IPS DF 6.9 (cell line): ENCODE data around the gene ZDHHC11.
"Not testable (repeated sequence)": the region's sequence is repeated elsewhere in the genome, so short reads cannot be mapped to it uniquely, and the experiment has no call there.

Experiments
- DNase-seq: peaks from one replicate; pipeline ENCODE4 v3.0.0-alpha.2; 2013; ENCODE audit warnings: low read depth, low spot score
- H3K27ac ChIP-seq: one replicate; pipeline ENCODE4 v1.5.1; 2013; ENCODE audit warnings: low read length, control low read depth
- H3K27me3 ChIP-seq: 2 replicates; pipeline ENCODE4 v1.6.1; 2013; ENCODE audit warnings: mild to moderate bottlenecking, low read length; ENCODE audit not compliant: control insufficient read depth, insufficient read depth
- H3K36me3 ChIP-seq: 2 replicates; pipeline ENCODE4 v1.6.1; 2013; ENCODE audit warnings: low read length; ENCODE audit not compliant: control insufficient read depth, insufficient read depth
- H3K4me1 ChIP-seq: 2 replicates; pipeline ENCODE4 v1.6.1; 2013; ENCODE audit warnings: low read length; ENCODE audit not compliant: control insufficient read depth, insufficient read depth
- H3K4me3 ChIP-seq: 2 replicates; pipeline ENCODE4 v1.5.1; 2013; ENCODE audit warnings: mild to moderate bottlenecking, low read length
- H3K9me3 ChIP-seq: 2 replicates; pipeline ENCODE4 v1.6.1; 2013; ENCODE audit warnings: low read length, inconsistent platforms; ENCODE audit not compliant: control insufficient read depth, insufficient read depth
- WGBS: extraction: QIAGEN DNeasy Blood & Tissue Kit; methylation state at CpG from one replicate; pipeline ENCODE4 v1.1.7; 2013; ENCODE audit warnings: mixed read lengths, missing lambda C conversion rate; ENCODE audit not compliant: insufficient read length, insufficient coverage; 5-methylcytosine and 5-hydroxymethylcytosine counted together

Gene ZDHHC11

GRCh38 chr5:774854-775505, 75.8 kb downstream of the ZDHHC11 start:
- H3K4me1 ChIP-seq, H3K27ac ChIP-seq, H3K36me3 ChIP-seq, H3K27me3 ChIP-seq, H3K4me3 ChIP-seq, DNase-seq, H3K9me3 ChIP-seq: not testable (repeated sequence)
- no CpG with 5 or more reads among the region's 18 CpGs for WGBS

DNA sequence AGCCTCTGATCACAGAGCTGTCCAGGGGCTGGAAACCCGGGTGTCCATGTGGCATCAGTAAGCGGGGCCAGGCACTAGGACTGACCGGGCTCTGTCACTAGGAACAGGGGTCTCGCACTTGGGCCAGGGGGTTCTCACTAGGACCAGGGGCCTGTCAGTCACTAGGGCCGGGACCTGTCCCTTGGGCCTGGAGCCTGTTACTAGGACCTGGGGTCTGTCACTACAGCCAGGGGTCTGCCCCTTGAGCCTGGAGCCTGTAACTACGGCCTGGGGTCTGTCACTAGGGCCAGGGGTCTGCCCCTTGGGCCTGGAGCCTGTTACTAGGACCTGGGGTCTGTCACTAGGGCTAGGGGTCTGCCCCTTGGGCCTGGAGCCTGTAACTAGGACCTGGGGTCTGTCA, 76.5 kb downstream of the ZDHHC11 start:
- no CpG with 5 or more reads among the region's 6 CpGs for WGBS
- not testable (repeated sequence) for H3K36me3 ChIP-seq, DNase-seq, H3K9me3 ChIP-seq, H3K27me3 ChIP-seq, H3K27ac ChIP-seq, H3K4me3 ChIP-seq, H3K4me1 ChIP-seq

- DNase-seq: no peak
- peaks cover 2% of the 10 kb centered on the region; the same call in 1 of the 2 replicates for H3K4me1 ChIP-seq
- H3K36me3 ChIP-seq: no peaks in the 10 kb centered on the region
- H3K27ac ChIP-seq: no peak overlapping the region
- no CpG with 5 or more reads among the region's 12 CpGs for WGBS
- H3K27me3 ChIP-seq: no peaks in the 10 kb centered on the region
- no peak overlapping the region for H3K4me3 ChIP-seq
- H3K9me3 ChIP-seq: no peaks in the 10 kb centered on the region
These were observed 77.1 kb downstream of the ZDHHC11 start for GRCh38 chr5:773517-774264.

GRCh38 chr5:772931-773330, 77.9 kb downstream of the ZDHHC11 start:
- not testable (repeated sequence) for H3K36me3 ChIP-seq, H3K27ac ChIP-seq, H3K9me3 ChIP-seq, H3K27me3 ChIP-seq, DNase-seq, H3K4me3 ChIP-seq, H3K4me1 ChIP-seq
- WGBS: no CpG with 5 or more reads among the region's 13 CpGs

DNA sequence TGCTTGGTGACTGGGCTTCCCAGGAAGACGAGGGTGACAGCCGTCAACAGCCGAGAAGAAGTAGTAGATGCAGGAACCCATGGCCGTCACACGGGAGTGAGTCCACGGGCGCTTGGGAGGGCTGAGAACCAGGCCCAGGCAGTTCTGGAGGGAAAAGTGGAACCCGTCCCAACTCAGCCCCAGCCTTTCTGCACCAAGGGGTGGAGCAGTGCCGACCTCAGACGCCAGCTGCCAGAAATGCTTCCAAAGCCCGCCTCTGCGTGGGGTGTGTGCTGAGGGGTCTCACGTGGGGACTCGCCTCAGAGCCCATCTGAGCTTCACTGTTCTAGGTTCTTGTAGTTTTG, 78.3 kb downstream of the ZDHHC11 start:
- H3K27me3 ChIP-seq, H3K27ac ChIP-seq, H3K9me3 ChIP-seq, H3K4me1 ChIP-seq, H3K4me3 ChIP-seq, H3K36me3 ChIP-seq, DNase-seq: not testable (repeated sequence)
- no CpG with 5 or more reads among the region's 14 CpGs for WGBS

DNA sequence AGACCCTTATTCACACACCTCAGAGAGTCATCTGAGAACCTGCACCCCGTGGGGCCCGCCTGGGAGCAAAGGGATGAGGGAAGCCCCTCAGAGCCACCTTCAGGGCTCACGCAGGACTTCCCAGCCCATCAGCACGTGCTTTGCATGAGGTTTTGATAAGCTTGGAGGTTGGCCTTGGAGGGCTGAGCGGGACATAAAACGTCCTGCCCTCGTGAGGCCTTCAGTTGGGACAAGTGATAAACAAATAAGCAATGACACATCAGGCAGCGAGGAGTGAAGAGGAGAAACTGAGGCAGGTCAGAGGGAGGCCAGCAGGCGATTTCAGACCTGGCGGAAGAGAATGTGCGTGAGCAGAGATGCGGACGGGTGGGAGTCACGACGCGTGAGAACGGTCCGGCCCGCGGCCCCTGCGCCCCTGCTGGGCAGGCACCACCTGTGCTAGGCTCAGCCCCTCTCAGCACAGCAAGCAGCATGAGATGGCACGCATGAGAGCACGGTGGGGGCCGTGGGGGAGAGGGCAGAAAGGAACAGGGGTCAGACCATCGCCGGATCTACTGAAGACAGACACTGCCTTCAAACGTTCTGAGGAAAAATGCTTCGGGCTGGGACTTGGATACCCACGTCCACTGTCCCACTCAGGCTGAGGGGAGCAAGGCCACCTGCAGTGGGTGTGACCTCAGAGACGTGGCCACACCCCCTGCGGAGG, 78.8 kb downstream of the ZDHHC11 start:
- WGBS: no CpG with 5 or more reads among the region's 31 CpGs
- not testable (repeated sequence) for H3K27ac ChIP-seq, H3K27me3 ChIP-seq, H3K36me3 ChIP-seq, H3K9me3 ChIP-seq, H3K4me1 ChIP-seq, H3K4me3 ChIP-seq, DNase-seq

DNA sequence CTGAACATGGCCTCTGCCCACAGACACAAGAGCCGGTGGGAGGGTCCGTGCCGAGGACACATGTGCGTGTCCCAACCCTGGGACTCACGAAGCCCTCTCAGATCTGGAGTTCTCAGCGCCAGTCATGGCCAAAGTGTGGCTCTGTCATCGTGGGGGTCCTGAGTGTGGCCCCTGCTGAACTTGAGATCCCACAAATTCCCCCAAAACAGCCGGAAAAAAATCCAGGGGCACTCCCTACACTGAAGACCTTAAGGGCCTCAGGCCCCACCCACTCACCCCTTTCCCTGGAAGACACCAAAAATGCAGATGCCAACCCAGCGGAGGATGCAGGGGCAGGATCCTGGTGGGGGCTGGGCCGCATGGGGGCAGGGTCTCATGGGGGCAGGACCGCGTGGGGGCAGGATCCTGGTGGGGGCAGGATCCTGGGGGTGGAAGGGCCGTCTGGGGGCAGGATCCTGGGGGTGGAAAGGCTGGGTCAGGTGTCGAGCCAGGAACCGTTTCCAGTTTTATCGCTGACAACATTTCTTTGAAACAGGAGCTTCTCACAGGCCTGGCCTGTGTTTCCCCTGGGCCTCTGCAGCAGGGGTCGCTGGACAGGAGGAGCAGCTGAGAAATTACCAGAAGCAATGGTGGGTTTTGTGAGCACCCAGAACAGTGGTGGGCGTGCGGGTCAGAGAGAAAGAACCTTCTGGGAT, 79.6 kb downstream of the ZDHHC11 start:
- H3K27ac ChIP-seq: not testable (repeated sequence)

DNA sequence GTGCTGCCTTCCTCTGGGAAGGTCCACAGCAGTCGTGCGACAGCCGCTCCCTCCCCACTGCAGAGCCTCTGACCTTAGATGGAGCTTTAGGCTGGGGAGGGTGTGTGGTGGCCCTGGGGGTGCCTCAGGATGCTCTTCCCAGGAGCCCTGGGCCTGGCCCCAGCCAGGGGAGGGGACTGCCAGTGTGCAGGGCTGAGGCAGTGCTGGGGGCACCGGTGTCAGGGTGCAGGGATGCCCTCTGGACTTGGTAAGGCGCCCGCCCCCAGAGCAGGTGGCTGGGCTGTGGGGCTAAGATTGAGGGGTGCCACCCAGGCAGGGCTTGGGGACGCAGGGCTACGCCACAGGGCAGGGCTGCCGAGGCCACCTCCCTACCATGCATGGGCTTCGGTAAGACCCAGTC, 80.2 kb downstream of the ZDHHC11 start:
- H3K27me3 ChIP-seq, H3K36me3 ChIP-seq, H3K4me3 ChIP-seq, H3K27ac ChIP-seq, H3K9me3 ChIP-seq, DNase-seq, H3K4me1 ChIP-seq: not testable (repeated sequence)
- no CpG with 5 or more reads among the region's 10 CpGs for WGBS

More for the DNA sequence above, 79.6 kb downstream of the ZDHHC11 start:
- H3K9me3 ChIP-seq, H3K36me3 ChIP-seq, H3K4me1 ChIP-seq, H3K27me3 ChIP-seq, H3K4me3 ChIP-seq, DNase-seq: not testable (repeated sequence)
- no CpG with 5 or more reads among the region's 19 CpGs for WGBS

- not testable (repeated sequence) for H3K27me3 ChIP-seq, H3K4me1 ChIP-seq, H3K27ac ChIP-seq, DNase-seq, H3K36me3 ChIP-seq, H3K4me3 ChIP-seq, H3K9me3 ChIP-seq
- WGBS: no CpG with 5 or more reads among the region's 29 CpGs
These were observed 81.2 kb downstream of the ZDHHC11 start for GRCh38 chr5:769485-770145.
